Fibroblast of peridontal ligament (primary cell): ENCODE measurements around the gene LSG1.

Experiments used
- DNase-seq: peaks from one replicate; pipeline ENCODE4 v3.0.0-alpha.2; 2010; ENCODE audit errors: extremely low read depth

LSG1 gene

GRCh38 chr3:194671900-194672808 is at the start of gene LSG1:
Gene LSG1 (minus strand): TSS chr3:194672191. CDS start chr3:194672162, 29 bp downstream.
- DNase-seq = peak; percentile 98

GRCh38 chr3:194720048-194720447 is 48.1 kb upstream of the LSG1 start:
- DNase-seq = no peak

- DNase-seq = no peak
These were observed 46.1 kb upstream of the LSG1 start for GRCh38 chr3:194718079-194718478.

- DNase-seq = no peak
These were observed 43.2 kb upstream of the LSG1 start for GRCh38 chr3:194715022-194715800.

GRCh38 chr3:194714564-194714963 is 42.6 kb upstream of the LSG1 start:
- DNase-seq = no peak

GRCh38 chr3:194714137-194714455 is 42.1 kb upstream of the LSG1 start:
- no peak for DNase-seq

- no peak for DNase-seq
These were observed 41.5 kb upstream of the LSG1 start for GRCh38 chr3:194713299-194714136.

GRCh38 chr3:194711913-194712312 is 39.9 kb upstream of the LSG1 start:
- DNase-seq = peak; percentile 65

GRCh38 chr3:194711286-194711685 is 39.3 kb upstream of the LSG1 start:
- no peak for DNase-seq

- DNase-seq = no peak
These were observed 35.2 kb upstream of the LSG1 start for GRCh38 chr3:194707147-194707540.

GRCh38 chr3:194705761-194706160 is 33.8 kb upstream of the LSG1 start:
- no peak for DNase-seq

GRCh38 chr3:194705227-194705626 is 33.2 kb upstream of the LSG1 start:
- DNase-seq = no peak

GRCh38 chr3:194702545-194702944 is 30.6 kb upstream of the LSG1 start:
- DNase-seq = no peak

- no peak for DNase-seq
These were observed 24.7 kb upstream of the LSG1 start for GRCh38 chr3:194696702-194697101.

GRCh38 chr3:194691481-194692283 is 19.7 kb upstream of the LSG1 start:
- peak; percentile 71 for DNase-seq

- DNase-seq = no peak
These were observed 18.7 kb upstream of the LSG1 start for GRCh38 chr3:194690501-194691372.

GRCh38 chr3:194689493-194689944 is 17.5 kb upstream of the LSG1 start:
- DNase-seq = peak; percentile 95

GRCh38 chr3:194688946-194689345 is 17.0 kb upstream of the LSG1 start:
- DNase-seq = no peak

- peak; percentile 16 for DNase-seq
These were observed 16.3 kb upstream of the LSG1 start for GRCh38 chr3:194688200-194688740.
